ENCODE data around the gene EIF2B2. TPM values are rescaled to one million over a fixed set of nuclear protein-coding genes. Genes with fewer than 3 reads are reported as not detected.

EIF2B2 gene
- total and polyA plus RNA-seq, 2 experiments from 2014 or later = 39.2 to 40.5 TPM

- H3K9me2 ChIP-seq (ENCODE audit: insufficient read depth) = no peaks in the 10 kb centered on the region
- no peak for DNase-seq (ENCODE audit: low spot score)
- no peaks in the 10 kb centered on the region; the same call in 1 of the 2 replicates for H3K36me3 ChIP-seq (ENCODE audit: insufficient read depth)
Observed at GRCh38 chr14:75040959-75041358, 38.2 kb downstream of the EIF2B2 start.

More at GRCh38 chr14:75040959-75041358, 38.2 kb downstream of the EIF2B2 start:
- H3K4me3 Mint-ChIP-seq = no peak overlapping the region
- H3K36me3 Mint-ChIP-seq (ENCODE audit: low read depth) = peaks cover 8% of the 10 kb centered on the region; the same call in 2 of the 3 replicates
- 0 out of 2 replicates have a peak, but pooled peaks cover 6% of the 10 kb centered on the region for H3K79me2 ChIP-seq (replicated peaks; ENCODE audit: insufficient read depth)
- H4K20me1 ChIP-seq (replicated peaks; ENCODE audit: insufficient read depth) = 0 out of 2 replicates have a peak, but pooled peaks cover 6% of the 10 kb centered on the region
- H3K27ac Mint-ChIP-seq = no peak overlapping the region
- no peak overlapping the region for H3K4me3 ChIP-seq
- H3K4me1 Mint-ChIP-seq = no peaks in the 10 kb centered on the region
- no peak for ATAC-seq
- TF ChIP-seq EZH2phosphoT487 (IDR thresholded peaks at IDR 0.05; ENCODE audit: unreplicated experiment) (no peak), ETS1 (IDR thresholded peaks at IDR 0.05) (no peak), CTCF (conservative IDR thresholded peaks at IDR 0.05; ENCODE audit: low read depth in 2 of 2) (no peak), POLR2AphosphoS5 (IDR thresholded peaks at IDR 0.05; ENCODE audit: low read depth) (no peak), JUNB (IDR thresholded peaks at IDR 0.05; ENCODE audit: unreplicated experiment) (no peak), CREB1 (CRISPR knock-in tag; IDR thresholded peaks at IDR 0.05; ENCODE audit: low read depth) (no peak), ZNF331 (CRISPR knock-in tag; IDR thresholded peaks at IDR 0.05; ENCODE audit: low read depth) (no peak), NANOG (IDR thresholded peaks at IDR 0.05; ENCODE audit: borderline replicate concordance) (no peak), ZNF114 (CRISPR knock-in tag; IDR thresholded peaks at IDR 0.05) (no peak), STAT1 (IDR thresholded peaks at IDR 0.05; ENCODE audit: unreplicated experiment) (no peak), EZH2 (IDR thresholded peaks at IDR 0.05; ENCODE audit: low read depth, unreplicated experiment) (no peak)
- TF ChIP-seq, protein P1, sequence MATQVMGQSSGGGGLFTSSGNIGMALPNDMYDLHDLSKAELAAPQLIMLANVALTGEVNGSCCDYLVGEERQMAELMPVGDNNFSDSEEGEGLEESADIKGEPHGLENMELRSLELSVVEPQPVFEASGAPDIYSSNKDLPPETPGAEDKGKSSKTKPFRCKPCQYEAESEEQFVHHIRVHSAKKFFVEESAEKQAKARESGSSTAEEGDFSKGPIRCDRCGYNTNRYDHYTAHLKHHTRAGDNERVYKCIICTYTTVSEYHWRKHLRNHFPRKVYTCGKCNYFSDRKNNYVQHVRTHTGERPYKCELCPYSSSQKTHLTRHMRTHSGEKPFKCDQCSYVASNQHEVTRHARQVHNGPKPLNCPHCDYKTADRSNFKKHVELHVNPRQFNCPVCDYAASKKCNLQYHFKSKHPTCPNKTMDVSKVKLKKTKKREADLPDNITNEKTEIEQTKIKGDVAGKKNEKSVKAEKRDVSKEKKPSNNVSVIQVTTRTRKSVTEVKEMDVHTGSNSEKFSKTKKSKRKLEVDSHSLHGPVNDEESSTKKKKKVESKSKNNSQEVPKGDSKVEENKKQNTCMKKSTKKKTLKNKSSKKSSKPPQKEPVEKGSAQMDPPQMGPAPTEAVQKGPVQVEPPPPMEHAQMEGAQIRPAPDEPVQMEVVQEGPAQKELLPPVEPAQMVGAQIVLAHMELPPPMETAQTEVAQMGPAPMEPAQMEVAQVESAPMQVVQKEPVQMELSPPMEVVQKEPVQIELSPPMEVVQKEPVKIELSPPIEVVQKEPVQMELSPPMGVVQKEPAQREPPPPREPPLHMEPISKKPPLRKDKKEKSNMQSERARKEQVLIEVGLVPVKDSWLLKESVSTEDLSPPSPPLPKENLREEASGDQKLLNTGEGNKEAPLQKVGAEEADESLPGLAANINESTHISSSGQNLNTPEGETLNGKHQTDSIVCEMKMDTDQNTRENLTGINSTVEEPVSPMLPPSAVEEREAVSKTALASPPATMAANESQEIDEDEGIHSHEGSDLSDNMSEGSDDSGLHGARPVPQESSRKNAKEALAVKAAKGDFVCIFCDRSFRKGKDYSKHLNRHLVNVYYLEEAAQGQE (IDR thresholded peaks at IDR 0.05; ENCODE audit: unreplicated experiment) = no peak
- TF ChIP-seq, protein P2, sequence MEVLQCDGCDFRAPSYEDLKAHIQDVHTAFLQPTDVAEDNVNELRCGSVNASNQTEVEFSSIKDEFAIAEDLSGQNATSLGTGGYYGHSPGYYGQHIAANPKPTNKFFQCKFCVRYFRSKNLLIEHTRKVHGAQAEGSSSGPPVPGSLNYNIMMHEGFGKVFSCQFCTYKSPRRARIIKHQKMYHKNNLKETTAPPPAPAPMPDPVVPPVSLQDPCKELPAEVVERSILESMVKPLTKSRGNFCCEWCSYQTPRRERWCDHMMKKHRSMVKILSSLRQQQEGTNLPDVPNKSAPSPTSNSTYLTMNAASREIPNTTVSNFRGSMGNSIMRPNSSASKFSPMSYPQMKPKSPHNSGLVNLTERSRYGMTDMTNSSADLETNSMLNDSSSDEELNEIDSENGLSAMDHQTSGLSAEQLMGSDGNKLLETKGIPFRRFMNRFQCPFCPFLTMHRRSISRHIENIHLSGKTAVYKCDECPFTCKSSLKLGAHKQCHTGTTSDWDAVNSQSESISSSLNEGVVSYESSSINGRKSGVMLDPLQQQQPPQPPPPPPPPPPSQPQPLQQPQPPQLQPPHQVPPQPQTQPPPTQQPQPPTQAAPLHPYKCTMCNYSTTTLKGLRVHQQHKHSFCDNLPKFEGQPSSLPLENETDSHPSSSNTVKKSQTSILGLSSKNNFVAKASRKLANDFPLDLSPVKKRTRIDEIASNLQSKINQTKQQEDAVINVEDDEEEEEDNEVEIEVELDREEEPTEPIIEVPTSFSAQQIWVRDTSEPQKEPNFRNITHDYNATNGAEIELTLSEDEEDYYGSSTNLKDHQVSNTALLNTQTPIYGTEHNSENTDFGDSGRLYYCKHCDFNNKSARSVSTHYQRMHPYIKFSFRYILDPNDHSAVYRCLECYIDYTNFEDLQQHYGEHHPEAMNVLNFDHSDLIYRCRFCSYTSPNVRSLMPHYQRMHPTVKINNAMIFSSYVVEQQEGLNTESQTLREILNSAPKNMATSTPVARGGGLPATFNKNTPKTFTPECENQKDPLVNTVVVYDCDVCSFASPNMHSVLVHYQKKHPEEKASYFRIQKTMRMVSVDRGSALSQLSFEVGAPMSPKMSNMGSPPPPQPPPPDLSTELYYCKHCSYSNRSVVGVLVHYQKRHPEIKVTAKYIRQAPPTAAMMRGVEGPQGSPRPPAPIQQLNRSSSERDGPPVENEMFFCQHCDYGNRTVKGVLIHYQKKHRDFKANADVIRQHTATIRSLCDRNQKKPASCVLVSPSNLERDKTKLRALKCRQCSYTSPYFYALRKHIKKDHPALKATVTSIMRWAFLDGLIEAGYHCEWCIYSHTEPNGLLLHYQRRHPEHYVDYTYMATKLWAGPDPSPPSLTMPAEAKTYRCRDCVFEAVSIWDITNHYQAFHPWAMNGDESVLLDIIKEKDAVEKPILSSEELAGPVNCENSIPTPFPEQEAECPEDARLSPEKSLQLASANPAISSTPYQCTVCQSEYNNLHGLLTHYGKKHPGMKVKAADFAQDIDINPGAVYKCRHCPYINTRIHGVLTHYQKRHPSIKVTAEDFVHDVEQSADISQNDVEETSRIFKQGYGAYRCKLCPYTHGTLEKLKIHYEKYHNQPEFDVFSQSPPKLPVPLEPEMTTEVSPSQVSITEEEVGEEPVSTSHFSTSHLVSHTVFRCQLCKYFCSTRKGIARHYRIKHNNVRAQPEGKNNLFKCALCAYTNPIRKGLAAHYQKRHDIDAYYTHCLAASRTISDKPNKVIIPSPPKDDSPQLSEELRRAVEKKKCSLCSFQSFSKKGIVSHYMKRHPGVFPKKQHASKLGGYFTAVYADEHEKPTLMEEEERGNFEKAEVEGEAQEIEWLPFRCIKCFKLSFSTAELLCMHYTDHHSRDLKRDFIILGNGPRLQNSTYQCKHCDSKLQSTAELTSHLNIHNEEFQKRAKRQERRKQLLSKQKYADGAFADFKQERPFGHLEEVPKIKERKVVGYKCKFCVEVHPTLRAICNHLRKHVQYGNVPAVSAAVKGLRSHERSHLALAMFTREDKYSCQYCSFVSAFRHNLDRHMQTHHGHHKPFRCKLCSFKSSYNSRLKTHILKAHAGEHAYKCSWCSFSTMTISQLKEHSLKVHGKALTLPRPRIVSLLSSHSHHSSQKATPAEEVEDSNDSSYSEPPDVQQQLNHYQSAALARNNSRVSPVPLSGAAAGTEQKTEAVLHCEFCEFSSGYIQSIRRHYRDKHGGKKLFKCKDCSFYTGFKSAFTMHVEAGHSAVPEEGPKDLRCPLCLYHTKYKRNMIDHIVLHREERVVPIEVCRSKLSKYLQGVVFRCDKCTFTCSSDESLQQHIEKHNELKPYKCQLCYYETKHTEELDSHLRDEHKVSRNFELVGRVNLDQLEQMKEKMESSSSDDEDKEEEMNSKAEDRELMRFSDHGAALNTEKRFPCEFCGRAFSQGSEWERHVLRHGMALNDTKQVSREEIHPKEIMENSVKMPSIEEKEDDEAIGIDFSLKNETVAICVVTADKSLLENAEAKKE (CRISPR knock-in tag; IDR thresholded peaks at IDR 0.05) = no peak
- no peaks in the 10 kb centered on the region for H3K4me1 ChIP-seq (ENCODE audit: insufficient read depth)
- no peak overlapping the region for H2AFZ ChIP-seq
- H3K4me2 ChIP-seq = no peak overlapping the region
- H3K9me3 Mint-ChIP-seq = no peaks in the 10 kb centered on the region
- H3K27ac ChIP-seq (ENCODE audit: low read depth) = no peak overlapping the region
- no peaks in the 10 kb centered on the region for H3K27me3 ChIP-seq (ENCODE audit: insufficient read depth)
- no peaks in the 10 kb centered on the region for H3K27me3 Mint-ChIP-seq (ENCODE audit: insufficient read depth, low read depth, poor library complexity)
- no peaks in the 10 kb centered on the region for H3F3A ChIP-seq (replicated peaks; ENCODE audit: low read depth)

Measured in GM23338 (cell line).